Thoracic aorta (tissue), 2 donors: ENCODE results near the gene SCIMP. TPM values are rescaled to one million over a fixed set of nuclear protein-coding genes. Genes with fewer than 3 reads are reported as not detected.
"Not testable (repeated sequence)": the region's sequence is repeated elsewhere in the genome, so short reads cannot be mapped to it uniquely, and the experiment has no call there.

Experiments used
- ATAC-seq: fragments of 150-250 bp; one replicate; pipeline ENCODE4 v1.8.0; 2017; ENCODE audit warnings: low read depth; ENCODE audit not compliant: insufficient number of reproducible peaks, low FRiP score
- DNase-seq: peaks from one replicate; pipeline ENCODE4 v3.0.0-alpha.2; 2020; ENCODE audit warnings: low spot score
- H3K27ac ChIP-seq, 2 donors: fragments of 200-600 bp; sonication (generic); 1 replicate in 1 of 2; 2 replicates in 1 of 2; pipeline ENCODE4 v1.5.1; 2016; ENCODE audit warnings: mild to moderate bottlenecking in 2 of 2, moderate library complexity in 2 of 2
- H3K27me3 ChIP-seq: fragments of 200-600 bp; sonication (generic); replicated peaks from 2 replicates; pipeline ENCODE4 v1.6.0; 2016; ENCODE audit warnings: mild to moderate bottlenecking; ENCODE audit not compliant: insufficient read depth
- H3K36me3 ChIP-seq: fragments of 200-600 bp; sonication (generic); one replicate; pipeline ENCODE4 v1.5.1; 2016
- H3K4me1 ChIP-seq, 2 donors: fragments of 200-600 bp; sonication (generic); 1 replicate in 1 of 2; 2 replicates in 1 of 2; pipeline versions ENCODE4 v1.5.1 to v1.6.0; 2016; ENCODE audit warnings: low read depth in 2 of 2, mild to moderate bottlenecking in 1 of 2; ENCODE audit not compliant: control insufficient read depth in 1 of 2
- H3K4me3 ChIP-seq: fragments of 200-600 bp; sonication (generic); 2 replicates; pipeline ENCODE4 v1.5.1; 2016; ENCODE audit warnings: mild to moderate bottlenecking
- H3K9me3 ChIP-seq: fragments of 200-600 bp; sonication (generic); 2 replicates; pipeline ENCODE4 v1.5.1; 2016
- total RNA-seq, 2 donors: library from RNA; depleted of rRNA; stranded (reverse); fragments of >200 nt; gene quantifications; one replicate each; pipeline versions ENCODE4 v1.1.0 to v1.2.3, GENCODE V29; 2016
- TF ChIP-seq, protein P1 (sequence below): fragments of 200-600 bp; sonication (generic); IDR thresholded peaks from one replicate; pipeline ENCODE4 v1.5.1; 2019; ENCODE audit warnings: antibody characterized with exemption

Gene SCIMP
- total RNA-seq, 2 donors from 2014 or later: 13.4 to 14.9 TPM

DNA sequence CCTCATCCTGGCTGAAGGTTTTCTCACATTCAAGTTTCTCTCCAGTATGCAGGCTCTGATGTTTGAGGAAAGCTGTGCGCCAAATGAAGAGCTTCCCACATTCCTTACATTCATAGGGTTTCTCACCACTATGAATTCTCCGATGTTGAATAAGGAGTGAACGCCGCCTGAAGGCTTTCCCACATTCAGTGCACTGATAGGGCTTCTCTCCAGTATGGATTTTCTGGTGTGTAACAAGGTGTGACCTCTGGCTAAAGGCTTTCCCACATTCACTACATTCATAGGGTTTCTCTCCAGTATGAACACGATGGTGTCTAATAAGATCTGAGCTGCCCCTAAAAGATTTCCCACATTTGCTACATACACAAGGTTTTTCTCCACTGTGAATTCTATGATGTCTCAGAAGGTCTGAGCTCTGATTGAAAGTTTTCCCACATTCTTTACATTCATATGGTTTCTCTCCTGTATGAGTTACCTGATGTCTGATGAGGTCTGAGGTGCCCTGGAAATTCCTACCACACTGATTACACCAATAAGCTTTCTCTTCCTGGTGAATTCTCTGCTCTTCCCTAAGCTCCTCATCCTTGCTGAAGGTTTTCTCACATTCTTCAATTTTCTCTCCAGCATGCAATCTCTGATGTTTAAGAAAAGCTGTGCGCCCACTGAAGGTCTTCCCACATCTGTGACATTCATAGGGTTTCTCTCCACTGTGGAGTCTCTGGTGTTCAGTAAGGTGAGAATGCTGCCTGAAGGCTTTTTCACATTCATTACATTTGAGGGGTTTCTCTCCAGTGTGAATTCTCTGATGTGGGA, 51.9 kb downstream of the SCIMP start:
- Histone ChIP-seq H3K9me3 (peaks cover 98% of the 10 kb centered on the region), H3K36me3 (peaks cover 9% of the 10 kb centered on the region), H3K27ac (no peak overlapping the region), H3K27me3 (no peaks in the 10 kb centered on the region), H3K4me3 (peak overlapping the region; percentile 22), H3K4me1 (no peaks in the 10 kb centered on the region)
- no peak for DNase-seq
- TF ChIP-seq, protein P1, sequence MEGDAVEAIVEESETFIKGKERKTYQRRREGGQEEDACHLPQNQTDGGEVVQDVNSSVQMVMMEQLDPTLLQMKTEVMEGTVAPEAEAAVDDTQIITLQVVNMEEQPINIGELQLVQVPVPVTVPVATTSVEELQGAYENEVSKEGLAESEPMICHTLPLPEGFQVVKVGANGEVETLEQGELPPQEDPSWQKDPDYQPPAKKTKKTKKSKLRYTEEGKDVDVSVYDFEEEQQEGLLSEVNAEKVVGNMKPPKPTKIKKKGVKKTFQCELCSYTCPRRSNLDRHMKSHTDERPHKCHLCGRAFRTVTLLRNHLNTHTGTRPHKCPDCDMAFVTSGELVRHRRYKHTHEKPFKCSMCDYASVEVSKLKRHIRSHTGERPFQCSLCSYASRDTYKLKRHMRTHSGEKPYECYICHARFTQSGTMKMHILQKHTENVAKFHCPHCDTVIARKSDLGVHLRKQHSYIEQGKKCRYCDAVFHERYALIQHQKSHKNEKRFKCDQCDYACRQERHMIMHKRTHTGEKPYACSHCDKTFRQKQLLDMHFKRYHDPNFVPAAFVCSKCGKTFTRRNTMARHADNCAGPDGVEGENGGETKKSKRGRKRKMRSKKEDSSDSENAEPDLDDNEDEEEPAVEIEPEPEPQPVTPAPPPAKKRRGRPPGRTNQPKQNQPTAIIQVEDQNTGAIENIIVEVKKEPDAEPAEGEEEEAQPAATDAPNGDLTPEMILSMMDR: no peak
- ATAC-seq: no peak

DNA sequence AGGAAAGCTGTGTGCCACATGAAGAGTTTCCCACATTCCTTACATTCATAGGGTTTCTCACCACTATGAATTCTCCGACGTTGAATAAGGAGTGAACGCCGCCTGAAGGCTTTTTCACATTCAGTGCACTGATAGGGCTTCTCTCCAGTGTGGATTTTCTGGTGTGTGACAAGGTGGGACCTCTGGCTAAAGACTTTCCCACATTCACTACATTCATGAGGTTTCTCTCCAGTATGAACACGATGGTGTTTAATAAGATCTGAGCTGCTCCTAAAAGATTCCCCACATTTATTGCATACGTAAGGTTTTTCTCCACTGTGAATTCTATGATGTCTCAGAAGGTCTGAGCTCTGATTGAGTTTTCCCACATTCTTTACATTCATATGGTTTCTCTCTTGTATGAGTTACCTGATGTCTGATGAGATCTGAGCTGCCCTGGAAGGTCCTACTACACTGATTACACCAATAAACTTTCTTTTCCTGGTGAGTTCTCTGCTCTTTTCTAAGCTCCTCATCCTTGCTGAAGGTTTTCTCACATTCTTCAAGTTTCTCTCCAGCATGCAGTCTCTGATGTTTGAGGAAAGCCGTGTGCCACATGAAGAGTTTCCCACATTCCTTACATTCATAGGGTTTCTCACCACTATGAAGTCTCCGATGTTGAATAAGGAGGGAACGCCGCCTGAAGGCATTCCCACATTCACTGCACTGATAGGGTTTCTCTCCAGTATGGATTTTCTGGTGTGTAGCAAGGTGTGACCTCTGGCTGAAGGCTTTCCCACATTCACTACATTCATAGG, 53.0 kb downstream of the SCIMP start:
- Histone ChIP-seq H3K9me3 (peaks cover 98% of the 10 kb centered on the region), H3K27ac (no peak overlapping the region), H3K4me3 (peak overlapping the region; percentile 10), H3K4me1 (no peaks in the 10 kb centered on the region), H3K27me3 (no peaks in the 10 kb centered on the region), H3K36me3 (peaks cover 6% of the 10 kb centered on the region)
- ATAC-seq (no peak), DNase-seq (no peak)
- TF ChIP-seq, protein P1: no peak

DNA sequence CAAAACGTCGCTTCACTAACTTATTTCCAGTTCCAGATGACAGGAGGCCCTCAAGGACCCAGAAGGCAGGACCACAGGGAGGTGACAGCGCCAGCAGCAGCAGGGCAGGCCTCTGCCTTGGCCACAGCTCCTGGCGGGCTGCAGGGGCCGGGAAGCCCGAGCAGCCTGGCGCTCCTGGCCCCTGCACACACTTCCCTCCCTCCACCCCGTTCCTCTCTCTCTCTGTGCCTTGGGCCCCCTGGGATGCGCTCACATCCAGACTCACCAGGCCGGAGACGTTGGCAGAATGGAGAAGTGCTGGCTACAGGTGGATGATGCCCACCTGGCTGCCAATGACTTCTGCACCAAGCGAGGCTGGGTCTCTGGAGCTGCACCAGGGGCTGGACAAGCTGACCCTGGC, 55.7 kb downstream of the SCIMP start:
- ATAC-seq: no peak
- peaks cover 16% of the 10 kb centered on the region for H3K36me3 ChIP-seq

GRCh38 chr17:5175027-5175426, 59.6 kb downstream of the SCIMP start:
- not testable (repeated sequence) for H3K27ac ChIP-seq, H3K27me3 ChIP-seq, H3K4me3 ChIP-seq, ATAC-seq, H3K4me1 ChIP-seq, DNase-seq
- H3K9me3 ChIP-seq: peaks cover 53% of the 10 kb centered on the region
- H3K36me3 ChIP-seq: peaks cover 13% of the 10 kb centered on the region

More for the DNA sequence above, 55.7 kb downstream of the SCIMP start:
- no peak overlapping the region for H3K4me3 ChIP-seq
- no peak overlapping the region for H3K27ac ChIP-seq
- peaks cover 83% of the 10 kb centered on the region for H3K9me3 ChIP-seq
- no peak for DNase-seq
- TF ChIP-seq, protein P1: no peak
- H3K4me1 ChIP-seq: no peaks in the 10 kb centered on the region
- H3K27me3 ChIP-seq: no peaks in the 10 kb centered on the region

DNA sequence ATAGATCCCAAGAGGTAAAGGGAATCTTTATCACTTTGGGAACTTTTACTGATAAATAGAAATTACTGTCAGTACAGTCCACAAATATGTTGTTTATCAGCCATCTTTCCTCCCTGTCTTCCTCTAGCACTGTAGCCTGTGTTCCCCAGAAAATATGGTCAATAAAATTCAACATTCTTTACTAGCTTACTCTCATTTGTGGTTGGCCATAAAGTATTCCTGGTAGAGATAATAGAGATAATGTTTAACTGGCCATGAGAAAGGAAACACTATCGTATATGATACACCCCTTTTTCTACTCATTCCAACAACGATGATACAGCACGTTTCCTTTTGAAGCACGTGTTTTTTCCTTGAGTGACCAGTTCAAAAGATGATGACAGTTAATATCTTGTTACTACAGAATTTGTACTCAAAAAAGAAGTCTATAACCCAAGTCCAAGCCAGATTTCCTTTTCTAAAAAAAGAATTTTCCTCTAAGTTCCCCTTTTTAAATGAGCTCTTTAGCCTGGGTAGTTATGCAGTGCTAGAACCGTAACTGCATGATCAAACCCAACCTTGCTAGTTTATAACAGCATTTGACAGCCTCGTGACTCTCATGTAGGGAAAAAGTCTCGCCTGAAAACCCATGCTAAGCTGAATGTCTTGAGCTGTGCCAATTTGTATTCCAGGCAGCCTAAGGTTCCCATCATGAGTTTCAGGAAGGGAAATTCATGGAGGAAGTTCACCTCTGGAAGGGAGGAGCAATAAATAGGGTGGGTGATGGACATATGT, 68.7 kb downstream of the SCIMP start:
- not testable (repeated sequence) for H3K4me3 ChIP-seq, DNase-seq, ATAC-seq, H3K27me3 ChIP-seq, H3K27ac ChIP-seq, H3K36me3 ChIP-seq, H3K9me3 ChIP-seq, H3K4me1 ChIP-seq
